HG02763 (cell line): ENCODE results near the gene IL15RA.
"Not testable (repeated sequence)": the region's sequence is repeated elsewhere in the genome, so short reads cannot be mapped to it uniquely, and the experiment has no call there.

Experiments used
- ATAC-seq: cut with Tn5 transposase; IDR thresholded peaks from one replicate; pipeline ENCODE4 v1.9.1; 2021; ENCODE audit warnings: mild to moderate bottlenecking, moderate library complexity; ENCODE audit not compliant: unreplicated experiment

IL15RA gene

DNA sequence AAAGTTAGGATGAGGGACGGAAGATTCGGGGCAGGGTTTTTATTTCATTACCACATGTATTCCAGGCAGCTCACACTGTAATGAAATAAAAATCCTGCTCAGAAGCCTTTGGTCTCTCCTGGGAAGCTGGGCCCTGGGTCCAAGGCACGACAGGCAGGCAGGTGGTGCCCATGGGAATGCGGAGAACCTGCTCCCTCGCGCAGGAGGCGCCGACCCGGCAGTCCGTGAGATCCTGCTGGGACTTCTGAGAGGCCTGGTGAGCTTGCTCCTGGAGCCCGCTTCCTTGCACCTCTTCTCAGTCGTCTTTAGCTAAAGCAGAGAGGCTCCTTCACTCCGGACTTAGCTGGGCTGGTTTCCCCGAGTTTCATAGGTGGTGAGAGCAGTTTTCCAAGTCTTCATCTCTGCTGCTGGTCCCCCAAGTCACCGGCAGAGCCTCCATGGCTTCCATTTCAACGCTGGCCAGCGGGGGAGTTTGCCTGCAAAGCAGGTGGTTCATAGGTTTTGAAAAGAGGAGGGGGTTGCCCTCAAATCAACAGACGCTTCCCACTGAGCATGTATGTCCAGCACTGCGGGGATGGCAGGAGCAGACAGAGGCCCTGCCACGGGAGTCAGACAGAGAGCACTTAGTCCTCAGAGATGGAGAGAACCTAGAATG is 24.5 kb downstream of the IL15RA start:
- no peak for ATAC-seq

- ATAC-seq, result no peak
Measured at GRCh38 chr10:5951721-5952407, 25.5 kb downstream of the IL15RA start.

DNA sequence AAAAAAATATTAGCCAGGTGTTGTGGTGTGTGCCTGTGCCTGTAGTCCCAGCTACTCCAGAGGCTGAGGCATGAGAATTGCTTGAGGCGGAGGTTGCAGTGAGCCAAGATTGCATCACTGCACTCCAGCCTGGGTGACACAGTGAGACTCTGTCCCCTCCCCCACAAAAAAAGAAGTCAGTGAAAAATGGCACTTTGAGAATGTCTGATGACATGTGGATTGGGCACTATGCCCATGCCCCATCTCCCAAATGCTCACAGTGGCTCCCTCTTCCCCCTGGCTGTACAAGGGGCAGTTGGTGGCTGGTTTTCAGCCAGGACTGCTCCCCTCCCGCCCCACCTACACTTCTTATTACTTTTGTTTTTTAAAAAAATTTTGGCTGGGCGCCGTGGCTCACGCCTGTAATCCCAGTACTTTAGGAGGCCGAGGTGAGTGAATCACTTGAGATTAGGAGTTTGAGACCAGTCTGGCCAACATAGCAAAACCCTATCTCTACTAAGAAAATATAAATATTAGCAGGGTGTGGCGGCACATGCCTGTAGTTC is 26.1 kb downstream of the IL15RA start:
- ATAC-seq, result no peak

DNA sequence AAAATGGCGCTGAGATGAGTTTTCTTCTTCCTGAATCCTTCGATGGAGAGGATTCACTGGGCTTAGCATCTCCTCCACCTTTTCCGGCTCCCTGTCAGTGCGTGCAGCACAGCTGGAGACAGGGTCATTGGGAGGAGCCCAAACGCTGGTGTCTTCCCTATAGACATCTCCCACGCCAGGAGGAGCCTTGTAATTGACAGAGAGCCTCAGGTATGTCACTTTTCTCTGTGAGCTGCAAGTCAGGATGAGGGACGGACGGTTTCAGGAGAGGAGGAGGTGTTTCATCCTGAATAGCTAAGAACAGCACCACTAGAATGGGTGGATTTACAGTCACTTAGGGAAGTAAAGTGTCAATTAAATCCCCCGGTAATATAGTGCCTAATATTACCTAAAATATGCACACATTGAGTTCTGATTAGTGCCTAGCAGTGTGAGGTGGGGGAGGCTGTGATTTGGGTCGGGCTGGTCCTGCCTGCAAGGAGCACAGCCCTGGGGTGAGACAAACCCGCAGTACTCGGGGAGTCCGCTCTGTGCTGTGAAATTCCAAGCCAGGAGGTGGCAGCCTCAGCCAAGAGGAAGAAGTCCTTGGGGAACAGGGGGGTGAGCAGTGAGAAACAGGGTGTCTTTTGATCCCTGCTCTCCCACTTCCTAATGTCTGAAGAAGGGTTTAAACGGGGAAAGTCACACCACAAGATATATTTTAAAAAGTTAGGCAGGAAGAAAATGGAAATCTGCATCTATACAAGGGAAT is 28.2 kb downstream of the IL15RA start:
- no peak for ATAC-seq

- ATAC-seq, result no peak
Measured at GRCh38 chr10:5948208-5948585, 29.1 kb downstream of the IL15RA start.

DNA sequence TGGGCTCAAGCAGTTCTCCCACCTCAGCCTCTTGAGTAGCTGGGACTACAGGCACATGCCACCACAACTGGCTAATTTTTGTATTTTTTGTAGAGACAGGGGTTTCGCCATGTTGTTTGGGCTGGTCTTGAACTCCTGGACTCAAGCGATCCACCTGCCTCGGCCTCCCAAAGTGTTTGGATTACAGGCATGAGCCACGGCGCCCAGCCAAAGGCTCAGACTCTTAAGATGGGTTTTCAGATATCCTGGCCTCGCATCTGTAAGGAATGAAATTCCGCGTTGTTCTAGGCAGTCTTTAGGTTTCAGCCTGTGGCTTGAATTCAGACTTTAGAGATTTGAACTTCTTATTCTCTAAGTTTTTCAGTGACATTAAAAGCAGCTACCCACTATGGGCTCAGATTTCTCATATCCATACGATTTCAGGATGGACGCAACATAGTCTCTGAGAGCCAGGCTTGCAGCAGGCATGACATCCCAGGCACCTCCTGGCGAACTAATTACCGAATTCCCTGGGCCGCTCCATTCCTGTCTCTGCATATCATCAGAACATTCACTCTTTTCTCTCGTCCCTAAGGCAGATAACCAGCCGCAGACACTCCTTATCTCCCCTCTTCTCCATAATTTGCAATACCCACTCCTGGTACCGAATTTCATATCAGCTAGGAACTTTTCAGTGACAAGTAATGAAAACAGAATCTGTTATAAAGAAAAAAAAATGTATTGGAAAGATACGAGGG is 29.7 kb downstream of the IL15RA start:
- no peak for ATAC-seq

- ATAC-seq, result no peak
Measured at GRCh38 chr10:5946786-5947185, 30.6 kb downstream of the IL15RA start.

DNA sequence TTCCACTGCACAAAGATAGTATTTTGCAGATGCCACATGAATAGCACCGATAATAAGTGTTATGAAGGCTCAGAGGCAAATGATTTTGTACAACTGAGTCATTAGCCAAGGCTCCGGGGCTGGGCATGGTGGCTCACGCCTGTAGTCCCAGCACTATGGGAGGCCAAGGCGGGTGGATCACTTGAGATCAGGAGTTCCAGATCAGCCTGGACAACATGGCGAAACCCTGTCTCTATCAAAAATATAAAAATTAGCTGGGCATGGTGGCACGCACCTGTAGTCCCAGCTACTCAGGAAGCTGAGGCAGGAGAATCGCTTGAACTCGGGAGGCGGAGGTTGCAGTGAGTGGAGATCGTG is 30.9 kb downstream of the IL15RA start:
- not testable (repeated sequence) for ATAC-seq

DNA sequence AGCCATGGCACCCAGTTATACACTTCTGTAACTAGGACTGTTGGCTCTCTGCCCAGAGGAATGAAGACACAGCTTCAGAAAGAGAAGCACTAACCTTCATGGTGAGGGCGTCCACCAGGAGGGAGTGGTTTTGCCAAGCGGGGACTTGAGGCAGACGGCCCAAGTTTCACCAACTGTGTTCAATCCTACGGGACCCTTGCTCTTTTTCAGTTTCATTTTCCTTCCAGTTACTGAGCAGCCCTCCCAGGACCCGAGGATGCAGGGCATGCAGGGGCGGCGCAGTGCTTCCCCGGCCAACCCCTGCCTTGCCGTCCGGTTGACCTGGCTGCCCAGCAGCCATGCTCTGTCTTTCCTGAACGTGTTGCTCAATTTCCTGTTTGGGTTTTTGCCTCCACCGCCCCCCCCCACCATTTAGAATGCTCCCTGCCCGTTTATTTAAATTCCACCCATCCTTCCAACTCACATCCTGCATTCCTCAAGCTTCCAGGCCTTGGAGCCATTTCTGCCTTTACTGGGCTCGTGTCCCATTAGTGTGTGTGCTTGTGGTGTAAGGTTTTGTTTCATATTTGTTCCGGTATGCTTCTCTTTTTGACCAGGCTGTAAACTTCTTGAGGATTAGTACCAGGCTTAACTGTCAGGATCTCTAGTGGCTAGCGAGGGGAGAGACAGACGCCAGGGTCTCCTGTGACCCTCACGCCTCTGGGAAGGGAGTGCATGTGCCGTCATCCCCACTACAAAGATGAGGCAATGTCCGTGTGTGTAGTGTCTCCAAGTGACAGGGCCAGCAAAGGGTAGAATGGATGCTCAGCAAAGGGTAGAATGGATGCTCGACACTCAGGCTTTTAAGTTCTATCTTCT is 31.6 kb downstream of the IL15RA start:
- no peak for ATAC-seq

GRCh38 chr10:5945190-5945509 is 32.2 kb downstream of the IL15RA start:
- ATAC-seq, result no peak

- ATAC-seq, result no peak
Measured at GRCh38 chr10:5944389-5945189, 32.8 kb downstream of the IL15RA start.

- no peak for ATAC-seq
Measured at GRCh38 chr10:5943536-5943935, 33.8 kb downstream of the IL15RA start.

DNA sequence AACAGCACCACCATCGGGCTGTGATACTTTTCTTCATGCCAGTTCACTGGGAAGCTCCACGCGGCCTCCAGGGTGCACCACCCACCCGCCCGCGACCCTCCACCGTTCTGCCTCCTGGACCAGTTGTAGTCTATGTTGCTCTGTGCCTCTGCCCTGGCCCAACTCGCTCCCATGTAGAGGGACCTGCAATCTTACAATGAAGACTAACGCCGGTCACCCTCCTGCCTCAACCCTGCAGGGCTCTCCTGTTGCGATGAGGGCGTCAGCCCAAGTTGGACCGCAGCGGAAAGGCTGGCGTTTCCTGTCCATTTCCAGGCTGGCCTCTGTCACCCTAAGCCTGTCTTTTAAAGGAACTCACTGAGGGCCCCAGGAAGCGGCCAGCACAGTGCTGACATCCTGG is 34.9 kb downstream of the IL15RA start:
- no peak for ATAC-seq

DNA sequence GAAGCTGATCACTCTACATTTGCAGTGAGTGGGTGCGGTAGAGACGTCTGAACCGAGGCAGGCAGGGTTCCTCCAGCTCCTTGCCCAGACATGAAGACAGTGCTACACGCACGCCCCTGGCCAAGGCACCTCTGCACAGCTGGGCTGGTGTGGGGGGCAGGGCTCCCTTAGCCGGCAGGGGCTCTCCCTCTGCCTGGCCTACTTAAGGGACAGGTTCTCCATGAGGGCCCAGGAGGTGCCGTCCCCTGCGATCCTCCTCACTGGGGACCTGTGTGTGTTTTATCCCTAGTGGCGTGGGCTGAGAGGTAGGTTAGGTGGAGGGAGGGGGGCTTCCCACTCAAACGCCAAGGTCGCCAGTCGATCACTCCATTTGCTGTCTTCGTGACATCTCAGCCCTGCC is 35.3 kb downstream of the IL15RA start:
- no peak for ATAC-seq

- ATAC-seq, result no peak
Measured at GRCh38 chr10:5941579-5941978, 35.8 kb downstream of the IL15RA start.

DNA sequence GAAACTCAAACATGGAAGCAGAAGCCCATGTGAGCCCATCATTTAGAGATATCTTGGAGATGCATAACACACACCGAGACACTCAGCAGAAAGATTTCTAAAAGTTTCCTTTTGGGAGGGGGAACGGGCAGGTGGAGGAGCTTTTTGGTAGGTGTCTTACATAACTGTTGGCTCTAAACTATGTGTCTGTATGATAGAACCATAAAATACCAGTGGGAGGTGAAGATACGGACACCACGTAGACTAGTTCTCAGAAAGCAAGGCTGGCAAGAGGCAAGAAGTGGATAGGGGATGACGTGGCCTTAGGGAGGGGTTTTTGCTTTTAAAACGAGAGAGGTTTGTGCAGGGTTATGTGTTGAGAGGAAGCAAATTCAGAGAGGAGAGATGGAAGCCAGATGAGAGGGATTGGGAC is 36.5 kb downstream of the IL15RA start:
- no peak for ATAC-seq

GRCh38 chr10:5938291-5938690 is 39.1 kb downstream of the IL15RA start:
- ATAC-seq, result no peak

DNA sequence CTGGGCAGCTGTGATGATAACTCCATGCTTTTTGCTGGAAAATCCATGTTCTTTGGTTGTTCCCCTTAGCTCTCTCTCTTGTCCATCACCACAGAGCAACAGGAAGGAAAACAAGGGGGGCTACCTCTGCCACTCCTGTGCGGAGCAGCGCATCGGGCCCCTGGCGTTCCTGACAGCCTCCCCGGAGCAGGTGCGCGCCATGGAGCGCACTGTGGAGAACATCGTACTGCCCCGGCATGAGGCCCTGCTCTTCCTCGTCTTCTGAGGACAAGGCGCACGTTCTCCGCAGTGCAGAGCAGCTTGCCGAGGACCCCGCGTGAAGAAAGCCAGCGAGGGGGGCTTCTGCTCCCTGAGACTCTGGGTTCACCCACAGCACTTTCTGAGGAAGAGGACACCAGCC is 40.3 kb downstream of the IL15RA start:
- ATAC-seq, result no peak

- no peak for ATAC-seq
Measured at GRCh38 chr10:5935628-5936027, 41.7 kb downstream of the IL15RA start.
